ENCODE data around the gene GPR25. TPM values are rescaled to one million over a fixed set of nuclear protein-coding genes. Genes with fewer than 3 reads are reported as not detected.

Gene GPR25
- total RNA-seq, 1 experiment from 2014 or later: not detected

- ChIA-PET POLR2A (ENCODE audit: low non-redundant PET) (no interaction called here), CTCF (no interaction called here)
- Histone ChIP-seq H3K27ac (ENCODE audit: low read depth, low read length, poor library complexity, severe bottlenecking) (no peak overlapping the region), H3K4me1 (ENCODE audit: insufficient read depth, low read length, poor library complexity, severe bottlenecking) (no peaks in the 10 kb centered on the region), H3K9me3 (ENCODE audit: low read depth, low read length, poor library complexity, severe bottlenecking) (no peaks in the 10 kb centered on the region), H3K4me3 (ENCODE audit: low read depth, low read length, poor library complexity, severe bottlenecking) (no peak overlapping the region), H3K27me3 (replicated peaks; ENCODE audit: insufficient read depth, low read depth, low read length, poor library complexity) (no peaks in the 10 kb centered on the region), H3K36me3 (ENCODE audit: insufficient read depth, low read length, poor library complexity, severe bottlenecking) (peaks cover 37% of the 10 kb centered on the region)
- intact Hi-C loops (cut with micrococcal nuclease; ENCODE audit: unreplicated experiment): no loop called here
- DNase-seq (ENCODE audit: low spot score): no peak
- no TSS peak for BruUV-seq (replicated peaks)
- no peak for TF ChIP-seq EZH2 (IDR thresholded peaks at IDR 0.05; ENCODE audit: borderline replicate concordance, low read depth, low read length, poor library complexity, severe bottlenecking)
- TF ChIP-seq, protein P1, sequence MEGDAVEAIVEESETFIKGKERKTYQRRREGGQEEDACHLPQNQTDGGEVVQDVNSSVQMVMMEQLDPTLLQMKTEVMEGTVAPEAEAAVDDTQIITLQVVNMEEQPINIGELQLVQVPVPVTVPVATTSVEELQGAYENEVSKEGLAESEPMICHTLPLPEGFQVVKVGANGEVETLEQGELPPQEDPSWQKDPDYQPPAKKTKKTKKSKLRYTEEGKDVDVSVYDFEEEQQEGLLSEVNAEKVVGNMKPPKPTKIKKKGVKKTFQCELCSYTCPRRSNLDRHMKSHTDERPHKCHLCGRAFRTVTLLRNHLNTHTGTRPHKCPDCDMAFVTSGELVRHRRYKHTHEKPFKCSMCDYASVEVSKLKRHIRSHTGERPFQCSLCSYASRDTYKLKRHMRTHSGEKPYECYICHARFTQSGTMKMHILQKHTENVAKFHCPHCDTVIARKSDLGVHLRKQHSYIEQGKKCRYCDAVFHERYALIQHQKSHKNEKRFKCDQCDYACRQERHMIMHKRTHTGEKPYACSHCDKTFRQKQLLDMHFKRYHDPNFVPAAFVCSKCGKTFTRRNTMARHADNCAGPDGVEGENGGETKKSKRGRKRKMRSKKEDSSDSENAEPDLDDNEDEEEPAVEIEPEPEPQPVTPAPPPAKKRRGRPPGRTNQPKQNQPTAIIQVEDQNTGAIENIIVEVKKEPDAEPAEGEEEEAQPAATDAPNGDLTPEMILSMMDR (conservative IDR thresholded peaks at IDR 0.05; ENCODE audit: low read depth, low read length): no peak
Observed at GRCh38 chr1:200845360-200845759, 27.4 kb upstream of the GPR25 start.

GRCh38 chr1:200846398-200846797 lies 26.4 kb upstream of the GPR25 start:
- no peak overlapping the region for H3K27ac ChIP-seq (ENCODE audit: low read depth, low read length, poor library complexity, severe bottlenecking)
- ChIA-PET POLR2A (ENCODE audit: low non-redundant PET) (no interaction called here), CTCF (no interaction called here)
- H3K9me3 ChIP-seq (ENCODE audit: low read depth, low read length, poor library complexity, severe bottlenecking): no peaks in the 10 kb centered on the region
- intact Hi-C loops (cut with micrococcal nuclease; ENCODE audit: unreplicated experiment): no loop called here
- BruUV-seq (replicated peaks): no TSS peak
- H3K4me1 ChIP-seq (ENCODE audit: insufficient read depth, low read length, poor library complexity, severe bottlenecking): no peaks in the 10 kb centered on the region
- H3K27me3 ChIP-seq (replicated peaks; ENCODE audit: insufficient read depth, low read depth, low read length, poor library complexity): no peaks in the 10 kb centered on the region
- H3K36me3 ChIP-seq (ENCODE audit: insufficient read depth, low read length, poor library complexity, severe bottlenecking): peaks cover 37% of the 10 kb centered on the region
- TF ChIP-seq, protein P1 (conservative IDR thresholded peaks at IDR 0.05; ENCODE audit: low read depth, low read length): no peak
- no peak for TF ChIP-seq EZH2 (IDR thresholded peaks at IDR 0.05; ENCODE audit: borderline replicate concordance, low read depth, low read length, poor library complexity, severe bottlenecking)
- DNase-seq (ENCODE audit: low spot score): no peak
- H3K4me3 ChIP-seq (ENCODE audit: low read depth, low read length, poor library complexity, severe bottlenecking): no peak overlapping the region

DNA sequence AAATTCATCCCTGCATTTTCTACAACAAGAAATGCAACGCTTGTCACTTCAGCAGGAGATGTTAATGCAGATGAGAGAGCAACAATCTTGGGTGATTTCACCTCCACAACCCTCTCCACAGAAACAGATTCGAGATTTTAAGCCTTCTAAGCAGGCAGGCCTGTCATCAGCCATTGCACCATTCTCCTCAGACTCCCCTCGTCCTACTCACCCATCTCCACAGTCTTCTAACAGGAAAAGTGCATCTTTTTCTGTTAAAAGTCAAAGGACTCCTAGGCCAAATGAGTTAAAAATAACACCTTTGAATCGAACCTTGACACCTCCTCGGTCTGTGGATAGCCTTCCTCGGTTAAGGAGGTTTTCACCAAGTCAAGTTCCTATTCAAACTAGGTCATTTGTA lies 23.4 kb upstream of the GPR25 start:
- ChIA-PET POLR2A (ENCODE audit: low non-redundant PET) (no interaction called here), CTCF (no interaction called here)
- BruUV-seq (replicated peaks): TSS peak; percentile 23
- no peaks in the 10 kb centered on the region for H3K9me3 ChIP-seq (ENCODE audit: low read depth, low read length, poor library complexity, severe bottlenecking)
- DNase-seq (ENCODE audit: low spot score): no peak
- H3K36me3 ChIP-seq (ENCODE audit: insufficient read depth, low read length, poor library complexity, severe bottlenecking): peaks cover 46% of the 10 kb centered on the region
- no peaks in the 10 kb centered on the region for H3K4me1 ChIP-seq (ENCODE audit: insufficient read depth, low read length, poor library complexity, severe bottlenecking)
- no peak overlapping the region for H3K27ac ChIP-seq (ENCODE audit: low read depth, low read length, poor library complexity, severe bottlenecking)
- intact Hi-C loops (cut with micrococcal nuclease; ENCODE audit: unreplicated experiment): no loop called here
- no peaks in the 10 kb centered on the region for H3K27me3 ChIP-seq (replicated peaks; ENCODE audit: insufficient read depth, low read depth, low read length, poor library complexity)
- no peak overlapping the region for H3K4me3 ChIP-seq (ENCODE audit: low read depth, low read length, poor library complexity, severe bottlenecking)
- TF ChIP-seq, protein P1 (conservative IDR thresholded peaks at IDR 0.05; ENCODE audit: low read depth, low read length): no peak
- TF ChIP-seq EZH2 (IDR thresholded peaks at IDR 0.05; ENCODE audit: borderline replicate concordance, low read depth, low read length, poor library complexity, severe bottlenecking): no peak
